ENCODE results near the gene ROPN1L. TPM values are rescaled to one million over a fixed set of nuclear protein-coding genes. Genes with fewer than 3 reads are reported as not detected.
A peak's percentile ranks its signal among the peaks of the same experiment; 100 is the strongest.
"Not testable (repeated sequence)": the region's sequence is repeated elsewhere in the genome, so short reads cannot be mapped to it uniquely, and the experiment has no call there.

ROPN1L gene
- total RNA-seq: 10 to 100 TPM in 1 of 2 donors, not detected in 1; 34.9 TPM

DNA sequence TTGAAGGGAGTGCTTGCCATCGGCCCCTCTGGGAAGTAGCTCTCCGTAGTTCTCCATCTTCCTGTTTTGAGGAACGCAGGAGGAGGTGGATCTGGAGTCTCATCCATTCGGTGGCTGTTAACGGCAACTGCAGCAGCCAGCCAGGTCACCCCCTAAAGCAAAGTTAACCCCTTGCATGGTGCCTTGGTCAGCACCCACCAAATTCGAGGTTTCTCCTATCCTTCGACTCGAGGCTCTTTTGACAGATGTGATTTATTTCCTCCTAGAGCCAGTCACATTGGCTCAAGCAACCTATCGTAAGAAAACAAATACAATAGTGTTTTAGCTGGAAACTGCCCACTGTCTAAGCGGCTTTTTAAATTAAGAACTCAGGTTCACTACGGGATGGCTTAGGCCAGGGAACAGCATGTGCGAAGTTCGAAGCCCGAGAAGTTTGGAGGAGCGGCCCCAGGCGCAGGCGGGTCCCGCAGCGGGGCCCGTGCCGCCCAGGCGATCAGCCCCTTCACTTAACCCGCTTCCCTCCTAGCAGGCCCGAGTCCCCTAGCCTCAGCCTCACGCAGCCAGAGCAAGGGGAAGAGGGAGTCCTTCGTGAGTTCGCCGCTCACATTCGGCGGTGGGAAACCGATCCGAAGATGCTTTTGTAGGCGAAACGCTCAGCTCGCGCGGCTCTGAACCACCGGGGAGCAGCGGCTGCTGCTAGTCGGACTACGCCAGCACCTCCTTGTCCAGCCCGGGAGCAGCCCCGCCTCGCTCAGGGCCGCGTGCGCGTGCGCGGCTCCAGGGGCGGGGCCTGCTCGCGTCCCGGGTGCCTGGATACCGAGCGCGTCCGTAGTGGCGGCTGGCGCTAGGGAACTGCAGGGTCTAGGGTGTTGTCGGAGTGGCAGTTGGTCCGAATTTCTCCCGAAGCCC, at the start of gene ROPN1L:
TSS of gene ROPN1L (plus strand) at position 797 of the 909 bp plus-strand sequence. CDS start 289 bp downstream, outside the sequence.
- intact Hi-C loops (cut with DNase I): loop anchor here (5.0 kb wide), 1 partner anchor 159 kb away; no protein-coding TSS in a partner anchor
- TF ChIP-seq, protein P1, sequence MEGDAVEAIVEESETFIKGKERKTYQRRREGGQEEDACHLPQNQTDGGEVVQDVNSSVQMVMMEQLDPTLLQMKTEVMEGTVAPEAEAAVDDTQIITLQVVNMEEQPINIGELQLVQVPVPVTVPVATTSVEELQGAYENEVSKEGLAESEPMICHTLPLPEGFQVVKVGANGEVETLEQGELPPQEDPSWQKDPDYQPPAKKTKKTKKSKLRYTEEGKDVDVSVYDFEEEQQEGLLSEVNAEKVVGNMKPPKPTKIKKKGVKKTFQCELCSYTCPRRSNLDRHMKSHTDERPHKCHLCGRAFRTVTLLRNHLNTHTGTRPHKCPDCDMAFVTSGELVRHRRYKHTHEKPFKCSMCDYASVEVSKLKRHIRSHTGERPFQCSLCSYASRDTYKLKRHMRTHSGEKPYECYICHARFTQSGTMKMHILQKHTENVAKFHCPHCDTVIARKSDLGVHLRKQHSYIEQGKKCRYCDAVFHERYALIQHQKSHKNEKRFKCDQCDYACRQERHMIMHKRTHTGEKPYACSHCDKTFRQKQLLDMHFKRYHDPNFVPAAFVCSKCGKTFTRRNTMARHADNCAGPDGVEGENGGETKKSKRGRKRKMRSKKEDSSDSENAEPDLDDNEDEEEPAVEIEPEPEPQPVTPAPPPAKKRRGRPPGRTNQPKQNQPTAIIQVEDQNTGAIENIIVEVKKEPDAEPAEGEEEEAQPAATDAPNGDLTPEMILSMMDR (IDR thresholded peaks at IDR 0.05): peak in 1 of 4 experiments; percentile 29
- TF ChIP-seq POLR2A (IDR thresholded peaks at IDR 0.05): peak; percentile 83
- peak; percentile 79 for TF ChIP-seq POLR2AphosphoS5 (IDR thresholded peaks at IDR 0.05)

DNA sequence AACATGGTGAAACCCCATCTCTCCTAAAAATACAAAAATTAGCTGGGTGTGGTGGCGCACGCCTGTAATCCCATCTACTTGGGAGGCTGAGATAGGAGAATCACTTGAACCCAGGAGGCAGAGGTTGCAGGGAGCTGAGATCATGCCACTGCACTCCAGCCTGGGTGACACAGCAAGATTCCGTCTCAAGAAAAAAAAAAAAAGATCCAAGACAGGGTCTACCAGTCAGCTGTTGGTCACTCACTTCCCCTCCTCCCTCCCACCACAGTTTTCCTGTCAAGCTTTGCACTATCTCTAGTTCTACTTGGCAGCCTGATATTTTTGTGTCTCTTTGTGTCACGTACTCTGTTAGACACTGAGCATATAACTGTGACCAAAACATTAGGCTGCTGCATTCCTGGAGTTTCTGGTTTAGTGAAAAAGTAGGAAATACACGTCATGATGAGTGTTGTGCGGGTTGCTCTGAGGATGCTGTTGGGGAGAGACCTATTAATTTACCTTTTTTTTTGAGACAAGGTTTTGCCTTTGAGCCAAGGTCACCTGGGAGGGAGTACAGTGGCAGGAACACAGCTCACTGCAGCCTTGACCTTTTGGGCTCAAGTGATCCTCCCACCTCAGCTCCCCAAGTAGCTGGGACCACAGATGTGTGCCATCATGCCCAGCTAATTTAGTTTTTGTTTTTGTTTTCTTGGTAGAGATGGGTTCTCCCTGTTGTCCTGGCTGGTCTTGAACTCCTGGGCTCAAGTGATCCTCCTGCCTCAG, 48.9 kb upstream of the ROPN1L start:
- H3K27ac ChIP-seq; H3K36me3 ChIP-seq; DNase-seq (ENCODE audit: low spot score); H3K27me3 ChIP-seq (replicated peaks; ENCODE audit: insufficient read depth); intact Hi-C loops (cut with DNase I); H3K4me3 ChIP-seq; H3K4me1 ChIP-seq (replicated peaks); H3K9me3 ChIP-seq: not testable (repeated sequence)
- WGBS: 97% methylated on average over 6 of the region's 6 CpGs

More for the DNA sequence above, at the start of gene ROPN1L:
- peak; percentile 84 for DNase-seq (ENCODE audit: low spot score)
- WGBS: under 1% methylated on average over 61 of the region's 63 CpGs
- no peaks in the 10 kb centered on the region for H3K36me3 ChIP-seq
- peak within 1 kb of the TSS; percentile 61 to 78 for H3K27ac ChIP-seq
- H3K27me3 ChIP-seq (replicated peaks; ENCODE audit: insufficient read depth): no peaks in the 10 kb centered on the region
- peak within 1 kb of the TSS; percentile 47 to 54 for H3K4me3 ChIP-seq
- H3K9me3 ChIP-seq: no peaks in the 10 kb centered on the region
- H3K4me1 ChIP-seq (replicated peaks): no peaks in the 10 kb centered on the region

DNA sequence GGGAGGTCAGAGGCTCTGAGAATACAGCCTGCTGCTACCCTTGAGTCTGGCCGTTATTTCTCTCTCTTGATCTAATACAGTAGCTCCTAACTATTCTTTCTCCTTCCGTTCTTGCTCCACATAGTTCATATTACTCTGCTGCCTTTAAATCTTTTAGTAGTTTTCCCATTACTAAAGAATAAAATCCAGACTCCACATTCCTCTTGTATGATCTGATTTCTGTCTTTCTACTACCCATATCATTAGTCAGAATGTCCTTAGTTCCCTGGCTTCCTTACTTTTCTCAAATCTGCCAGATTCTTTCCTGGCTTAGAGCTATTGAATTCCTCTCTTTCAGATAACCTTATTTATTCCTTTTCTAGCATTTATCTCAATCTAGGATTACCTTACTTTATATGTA, 48.2 kb upstream of the ROPN1L start:
- Histone ChIP-seq H3K27me3 (replicated peaks; ENCODE audit: insufficient read depth) (no peaks in the 10 kb centered on the region), H3K4me3 (no peak overlapping the region), H3K4me1 (replicated peaks) (no peaks in the 10 kb centered on the region), H3K36me3 (peaks cover 0 to 8% of the 10 kb centered on the region in 2 donors), H3K27ac (no peak overlapping the region), H3K9me3 (no peaks in the 10 kb centered on the region)
- TF ChIP-seq POLR2A (IDR thresholded peaks at IDR 0.05) (no peak), POLR2AphosphoS5 (IDR thresholded peaks at IDR 0.05) (no peak)
- TF ChIP-seq, protein P1 (IDR thresholded peaks at IDR 0.05): no peak
- intact Hi-C loops (cut with DNase I): no loop called here
- no peak for DNase-seq (ENCODE audit: low spot score)
- WGBS: 78% methylated on average over 2 of the region's 2 CpGs

DNA sequence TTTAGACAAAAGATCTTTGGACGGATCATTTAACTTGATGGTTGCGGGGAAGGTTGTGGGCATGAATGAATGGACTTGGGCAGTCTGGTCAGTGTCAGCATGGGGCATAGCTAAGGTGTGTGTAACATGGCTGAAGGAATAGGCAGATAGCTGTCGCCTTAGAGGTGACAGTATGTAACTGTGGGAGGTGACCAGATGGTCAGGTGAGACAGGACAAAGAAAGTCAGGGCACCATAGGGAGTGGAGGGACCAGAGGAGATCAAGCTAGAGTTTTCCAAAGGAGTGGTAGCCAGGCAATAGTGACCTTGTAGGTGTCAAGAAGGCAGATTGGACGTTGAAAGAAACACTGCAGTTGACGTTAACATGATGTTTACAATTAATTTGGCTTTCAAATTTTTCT, 45.1 kb upstream of the ROPN1L start:
- DNase-seq (ENCODE audit: low spot score): no peak
- Histone ChIP-seq H3K36me3 (peaks cover 0 to 8% of the 10 kb centered on the region in 2 donors), H3K4me1 (replicated peaks) (no peaks in the 10 kb centered on the region), H3K27ac (no peak overlapping the region), H3K4me3 (no peak overlapping the region), H3K27me3 (replicated peaks; ENCODE audit: insufficient read depth) (no peaks in the 10 kb centered on the region), H3K9me3 (no peaks in the 10 kb centered on the region)
- TF ChIP-seq, protein P1 (IDR thresholded peaks at IDR 0.05): no peak
- TF ChIP-seq POLR2A (IDR thresholded peaks at IDR 0.05) (no peak), POLR2AphosphoS5 (IDR thresholded peaks at IDR 0.05) (no peak)
- WGBS: 71% methylated on average over 5 of the region's 5 CpGs
- intact Hi-C loops (cut with DNase I): no loop called here

DNA sequence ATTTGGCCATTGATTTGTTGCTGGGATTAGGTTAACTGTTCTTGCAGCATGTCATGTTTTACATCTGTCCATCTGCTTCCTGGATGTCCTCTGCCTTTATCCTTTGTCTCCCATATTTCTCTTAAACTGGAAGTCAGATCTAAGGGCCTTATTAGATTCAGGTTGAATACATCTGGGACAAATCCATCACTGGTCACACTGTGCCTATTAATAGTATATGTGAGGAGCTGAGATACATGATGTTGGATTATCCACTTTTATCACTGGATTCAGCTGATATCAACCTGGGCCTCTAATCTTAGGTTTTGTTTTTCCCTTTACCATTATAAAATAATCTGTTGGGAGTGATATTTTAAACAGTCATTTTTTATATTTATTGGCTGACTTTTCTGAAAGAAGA, 41.8 kb upstream of the ROPN1L start:
- no peaks in the 10 kb centered on the region for H3K27me3 ChIP-seq (replicated peaks; ENCODE audit: insufficient read depth)
- H3K4me3 ChIP-seq: no peak overlapping the region
- peak overlapping the region in 1 of 2 donors; percentile 8 for H3K27ac ChIP-seq
- intact Hi-C loops (cut with DNase I): loop anchor here (5.0 kb wide), 1 partner anchor 48 kb away; the partner anchor contains the start of gene MARCHF6
- TF ChIP-seq POLR2AphosphoS5 (IDR thresholded peaks at IDR 0.05): no peak
- TF ChIP-seq, protein P1 (IDR thresholded peaks at IDR 0.05): no peak
- TF ChIP-seq POLR2A (IDR thresholded peaks at IDR 0.05): no peak
- no peaks in the 10 kb centered on the region for H3K4me1 ChIP-seq (replicated peaks)
- H3K9me3 ChIP-seq: no peaks in the 10 kb centered on the region
- peaks cover 0 to 13% of the 10 kb centered on the region in 2 donors for H3K36me3 ChIP-seq
- no peak for DNase-seq (ENCODE audit: low spot score)
